ENCODE results near the gene MTOR. TPM values are rescaled to one million over a fixed set of nuclear protein-coding genes. Genes with fewer than 3 reads are reported as not detected.

MTOR gene
- total RNA-seq, 2 donors from 2014 or later = 26.2 to 28.3 TPM

GRCh38 chr1:11295905-11296304 lies 33.6 kb upstream of the MTOR start:
- no peaks in the 10 kb centered on the region for H3K27me3 ChIP-seq
- ATAC-seq (no peak), DNase-seq (no peak)
- H3K4me3 ChIP-seq = no peak overlapping the region
- no peaks in the 10 kb centered on the region for H3K9me3 ChIP-seq
- intact Hi-C loops (cut with DNase I) = no loop called here
- no peak overlapping the region for H3K27ac ChIP-seq
- H3K36me3 ChIP-seq (replicated peaks in 1 of 2; ENCODE audit: insufficient read depth in 1 of 2, low read depth in 2 of 2) = peaks cover 0 to 5% of the 10 kb centered on the region in 2 donors
- TF ChIP-seq POLR2A (IDR thresholded peaks at IDR 0.05) = no peak
- no peak for TF ChIP-seq CTCF (IDR thresholded peaks at IDR 0.05)
- H3K4me1 ChIP-seq = no peaks in the 10 kb centered on the region
- WGBS, 2 donors = 100% methylated on average over 1 to 2 of the region's 2 CpGs

DNA sequence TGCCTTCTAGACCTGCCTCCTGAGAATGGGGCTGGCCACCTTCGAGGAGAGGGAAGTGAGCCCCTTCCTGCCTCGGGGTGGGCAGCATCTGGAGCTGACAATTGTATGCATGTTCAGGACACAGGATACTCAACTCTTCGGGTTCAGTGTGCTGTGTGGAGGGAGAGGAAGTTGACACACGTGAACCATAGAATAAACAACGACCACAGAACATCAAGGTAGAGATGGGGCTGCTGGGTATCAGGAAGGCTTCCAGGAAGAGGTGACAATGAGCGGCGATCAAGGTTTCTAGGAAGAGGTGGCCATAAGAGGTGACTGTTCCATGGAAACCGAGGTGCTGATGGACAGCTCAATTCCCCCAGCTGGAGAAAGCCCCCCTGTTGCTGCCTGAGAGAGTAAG lies 32.6 kb upstream of the MTOR start:
- no peaks in the 10 kb centered on the region for H3K4me1 ChIP-seq
- 62 to 69% methylated on average over 8 of the region's 8 CpGs for WGBS, 2 donors
- intact Hi-C loops (cut with DNase I) = no loop called here

DNA sequence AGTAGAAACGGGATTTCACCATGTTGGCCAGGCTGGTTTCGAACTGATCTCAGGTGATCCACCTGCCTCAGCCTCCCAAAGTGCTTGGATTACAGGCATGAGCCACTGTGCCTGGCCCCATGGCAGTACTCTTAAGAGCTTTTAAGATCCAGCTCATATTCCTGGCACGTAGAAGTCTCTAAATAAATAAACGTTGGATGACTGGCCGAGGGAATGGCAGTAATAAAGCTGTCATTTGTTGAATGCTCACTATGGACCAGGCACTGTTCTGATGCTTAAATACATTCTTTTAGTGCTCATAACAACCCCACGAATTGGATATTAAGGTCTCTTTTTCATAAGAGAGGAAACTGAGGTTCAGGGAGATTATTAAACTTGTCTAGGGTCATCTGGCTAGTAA lies 31.5 kb upstream of the MTOR start:
- Histone ChIP-seq H3K36me3 (replicated peaks in 1 of 2; ENCODE audit: insufficient read depth in 1 of 2, low read depth in 2 of 2) (peaks cover 0 to 5% of the 10 kb centered on the region in 2 donors), H3K4me3 (no peak overlapping the region), H3K27ac (no peak overlapping the region), H3K27me3 (no peaks in the 10 kb centered on the region), H3K9me3 (no peaks in the 10 kb centered on the region), H3K4me1 (no peaks in the 10 kb centered on the region)
- ATAC-seq (no peak), DNase-seq (no peak)
- TF ChIP-seq CTCF (IDR thresholded peaks at IDR 0.05) (no peak), POLR2A (IDR thresholded peaks at IDR 0.05) (no peak)
- 72 to 81% methylated on average over 5 to 6 of the region's 6 CpGs for WGBS, 2 donors
- intact Hi-C loops (cut with DNase I) = no loop called here

More for the DNA sequence above, 32.6 kb upstream of the MTOR start:
- H3K4me3 ChIP-seq = no peak overlapping the region
- ATAC-seq = no peak
- no peak for DNase-seq
- peaks cover 0 to 5% of the 10 kb centered on the region in 2 donors for H3K36me3 ChIP-seq (replicated peaks in 1 of 2; ENCODE audit: insufficient read depth in 1 of 2, low read depth in 2 of 2)
- no peaks in the 10 kb centered on the region for H3K27me3 ChIP-seq
- H3K9me3 ChIP-seq = no peaks in the 10 kb centered on the region
- no peak for TF ChIP-seq POLR2A (IDR thresholded peaks at IDR 0.05)
- TF ChIP-seq CTCF (IDR thresholded peaks at IDR 0.05) = no peak
- no peak overlapping the region for H3K27ac ChIP-seq

- TF ChIP-seq POLR2A (IDR thresholded peaks at IDR 0.05) = no peak
- no peak for TF ChIP-seq CTCF (IDR thresholded peaks at IDR 0.05)
- WGBS, 2 donors = 80 to 85% methylated on average over 2 of the region's 2 CpGs
- intact Hi-C loops (cut with DNase I) = no loop called here
Measured at GRCh38 chr1:11291049-11291448, 28.7 kb upstream of the MTOR start.

GRCh38 chr1:11289064-11289463 lies 26.7 kb upstream of the MTOR start:
- Histone ChIP-seq H3K27me3 (no peaks in the 10 kb centered on the region), H3K9me3 (no peaks in the 10 kb centered on the region), H3K4me3 (no peak overlapping the region), H3K36me3 (replicated peaks in 1 of 2; ENCODE audit: insufficient read depth in 1 of 2, low read depth in 2 of 2) (peaks cover 0 to 11% of the 10 kb centered on the region in 2 donors), H3K27ac (no peak overlapping the region), H3K4me1 (no peaks in the 10 kb centered on the region)
- ATAC-seq (no peak), DNase-seq (no peak)
- intact Hi-C loops (cut with DNase I) = no loop called here
- 83 to 89% methylated on average over 5 of the region's 5 CpGs for WGBS, 2 donors
- no peak for TF ChIP-seq CTCF (IDR thresholded peaks at IDR 0.05)
- no peak for TF ChIP-seq POLR2A (IDR thresholded peaks at IDR 0.05)

More at GRCh38 chr1:11291049-11291448, 28.7 kb upstream of the MTOR start:
- Histone ChIP-seq H3K36me3 (replicated peaks in 1 of 2; ENCODE audit: insufficient read depth in 1 of 2, low read depth in 2 of 2) (peaks cover 0 to 10% of the 10 kb centered on the region in 2 donors), H3K27me3 (no peaks in the 10 kb centered on the region), H3K9me3 (no peaks in the 10 kb centered on the region), H3K4me1 (no peaks in the 10 kb centered on the region), H3K4me3 (no peak overlapping the region), H3K27ac (no peak overlapping the region)
- ATAC-seq = no peak
- DNase-seq = no peak
